GM18858 (cell line): ENCODE measurements around the gene ECSIT.
"Not testable (repeated sequence)": the region's sequence is repeated elsewhere in the genome, so short reads cannot be mapped to it uniquely, and the experiment has no call there.

Experiments used
- ATAC-seq: cut with Tn5 transposase; IDR thresholded peaks from one replicate; pipeline ENCODE4 v1.9.1; 2021; ENCODE audit not compliant: unreplicated experiment

Gene ECSIT

DNA sequence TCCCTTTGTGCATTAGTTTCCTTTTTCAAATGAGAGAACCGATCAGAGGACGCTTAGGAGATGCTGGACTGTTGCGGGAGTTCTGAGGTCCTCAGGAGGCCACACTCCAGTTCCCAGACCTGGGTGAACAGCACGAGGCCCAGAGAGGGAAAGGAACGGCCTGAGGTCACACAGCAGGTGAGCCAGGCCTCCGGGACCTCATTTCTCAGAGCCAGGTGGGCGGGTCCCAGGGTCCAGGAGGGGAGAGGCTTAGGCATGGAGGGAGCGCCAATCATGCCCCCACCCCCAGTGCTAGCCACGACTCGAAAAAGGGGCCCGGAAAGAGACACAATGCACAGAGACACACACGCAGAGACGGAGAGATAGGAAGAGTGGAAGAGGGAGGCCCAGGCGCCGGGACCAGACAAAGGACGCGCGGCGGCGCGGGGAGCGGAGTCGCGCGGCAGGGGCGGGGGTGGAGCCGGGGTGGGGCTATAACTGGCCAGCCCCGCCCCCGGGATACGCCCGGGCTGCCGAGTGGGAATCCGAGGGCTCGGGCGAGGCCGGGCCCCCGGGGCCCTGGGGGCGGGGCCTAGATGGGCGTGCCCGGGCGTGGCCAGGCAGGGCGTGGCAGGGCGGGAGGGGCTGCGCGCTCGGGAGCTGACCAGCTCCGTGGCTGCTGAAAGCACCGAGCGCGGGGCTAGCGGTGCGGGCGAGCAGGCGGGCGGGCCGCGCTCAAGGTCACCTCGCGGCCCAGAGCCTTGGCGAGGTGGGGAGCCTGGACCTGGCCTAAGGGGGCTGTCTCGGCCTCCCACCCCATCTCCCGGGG lies 49.6 kb downstream of the ECSIT start:
- ATAC-seq: no peak

- ATAC-seq: no peak
Observed at GRCh38 chr19:11478167-11479089, 50.5 kb downstream of the ECSIT start.

- ATAC-seq: no peak
Observed at GRCh38 chr19:11475861-11476260, 53.1 kb downstream of the ECSIT start.

DNA sequence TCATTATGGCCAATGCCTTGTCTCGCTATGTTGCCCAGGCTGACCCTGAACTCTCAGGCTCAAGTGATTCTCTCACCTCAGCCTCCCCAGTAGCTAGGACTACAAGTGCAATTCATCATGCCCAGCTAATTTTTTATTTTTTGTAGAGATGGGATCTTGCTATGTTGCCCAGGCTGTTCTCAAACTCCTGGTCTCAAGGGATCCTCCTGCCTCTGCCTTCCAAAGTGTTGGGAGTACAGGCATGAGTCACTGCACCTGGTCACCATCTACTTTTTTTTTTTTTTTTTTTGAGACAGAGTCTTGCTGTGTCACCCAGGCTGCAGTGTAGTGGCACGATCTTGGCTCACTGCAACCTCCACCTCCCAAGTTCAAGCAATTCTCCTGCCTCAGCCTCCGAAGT lies 53.6 kb downstream of the ECSIT start:
- ATAC-seq: not testable (repeated sequence)

GRCh38 chr19:11473725-11474124 lies 55.2 kb downstream of the ECSIT start:
- ATAC-seq: no peak

GRCh38 chr19:11468266-11468845 lies 60.6 kb downstream of the ECSIT start:
- not testable (repeated sequence) for ATAC-seq

- ATAC-seq: no peak
Observed at GRCh38 chr19:11465600-11465999, 63.3 kb downstream of the ECSIT start.

GRCh38 chr19:11464333-11465265 lies 64.3 kb downstream of the ECSIT start:
- no peak for ATAC-seq

DNA sequence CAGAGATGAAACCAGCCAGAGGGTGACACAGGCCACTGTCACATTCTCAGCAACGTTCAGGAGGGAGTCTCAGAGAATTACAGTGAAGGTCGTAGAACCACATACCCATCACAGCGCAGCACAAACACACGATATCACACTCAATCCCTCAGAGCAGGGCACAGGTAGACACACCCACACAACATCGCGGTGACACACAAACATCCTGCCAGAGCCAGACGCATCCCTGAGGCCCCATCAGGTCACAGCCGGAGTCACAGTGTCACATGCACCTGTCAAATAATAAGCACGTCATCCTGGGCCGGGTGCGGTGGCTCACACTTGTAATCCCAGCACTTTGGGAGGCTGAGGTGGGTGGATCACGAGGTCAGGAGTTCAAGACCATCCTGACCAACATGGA lies 65.5 kb downstream of the ECSIT start:
- no peak for ATAC-seq

- no peak for ATAC-seq
Observed at GRCh38 chr19:11461453-11461852, 67.5 kb downstream of the ECSIT start.

DNA sequence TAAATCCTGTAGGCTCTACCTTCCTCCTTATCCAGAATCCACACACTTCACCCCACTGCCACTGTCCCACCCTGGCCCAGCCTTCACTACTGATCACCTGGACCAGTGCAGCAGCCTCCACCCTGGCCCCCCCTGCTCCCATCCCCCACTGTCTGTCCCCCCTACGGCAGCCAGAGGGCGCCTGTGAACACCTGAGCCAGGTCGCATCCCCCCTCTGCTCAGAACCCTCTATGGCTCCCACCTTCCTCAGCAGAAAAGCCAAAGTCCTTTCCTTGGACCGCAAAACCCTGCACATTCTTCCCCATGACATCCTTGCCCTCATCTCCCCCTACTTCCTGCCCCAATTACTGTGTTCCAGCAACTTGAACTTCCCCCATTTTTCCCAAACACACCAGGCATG lies 68.7 kb downstream of the ECSIT start:
- no peak for ATAC-seq

DNA sequence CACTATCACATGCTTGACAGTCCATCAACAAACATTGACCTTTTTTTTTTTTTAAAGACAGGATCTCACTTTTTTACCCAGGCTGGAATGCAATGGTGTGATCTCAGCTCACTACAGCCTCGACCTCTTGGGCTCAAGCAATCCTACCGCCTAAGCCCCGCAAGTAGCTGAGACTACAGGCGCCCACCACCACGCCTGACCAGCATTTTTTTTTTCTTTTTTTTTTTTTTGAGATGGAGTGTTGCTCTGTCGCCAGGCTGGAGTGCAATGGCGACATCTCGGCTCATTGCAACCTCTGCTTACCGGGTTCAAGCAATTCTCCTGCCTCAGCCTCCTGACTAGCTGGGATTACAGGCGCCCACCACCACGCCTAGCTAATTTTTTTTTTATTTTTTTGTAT lies 70.0 kb downstream of the ECSIT start:
- not testable (repeated sequence) for ATAC-seq

- no peak for ATAC-seq
Observed at GRCh38 chr19:11458236-11458900, 70.6 kb downstream of the ECSIT start.

GRCh38 chr19:11457831-11458230 lies 71.1 kb downstream of the ECSIT start:
- no peak for ATAC-seq

GRCh38 chr19:11457115-11457514 lies 71.8 kb downstream of the ECSIT start:
- ATAC-seq: no peak

GRCh38 chr19:11456659-11457058 lies 72.3 kb downstream of the ECSIT start:
- ATAC-seq: no peak
